Esophagus (tissue), 2 donors: ENCODE data around the gene HOXB9. TPM values are rescaled to one million over a fixed set of nuclear protein-coding genes. Genes with fewer than 3 reads are reported as not detected.
A peak's percentile ranks its signal among the peaks of the same experiment; 100 is the strongest.

Source experiments
- H3K27ac ChIP-seq, 2 donors: one replicate each; pipeline ENCODE4 v1.5.1; 2013; ENCODE audit warnings: low read depth in 2 of 2, mild to moderate bottlenecking in 2 of 2, inconsistent platforms in 1 of 2, low read length in 1 of 2, moderate library complexity in 1 of 2
- H3K27me3 ChIP-seq, 2 donors: one replicate each; pipeline ENCODE4 v1.6.1; 2013; ENCODE audit warnings: low read length in 2 of 2, control low read depth in 1 of 2, mild to moderate bottlenecking in 1 of 2; ENCODE audit not compliant: insufficient read depth in 2 of 2, control insufficient read depth in 1 of 2
- H3K36me3 ChIP-seq, 2 donors: one replicate each; pipeline ENCODE4 v1.6.1; 2013; ENCODE audit warnings: low read length in 1 of 2; ENCODE audit not compliant: control insufficient read depth in 2 of 2, insufficient read depth in 2 of 2
- H3K4me1 ChIP-seq, 2 donors: one replicate each; pipeline ENCODE4 v1.6.1; 2013; ENCODE audit warnings: low read length in 1 of 2; ENCODE audit not compliant: control insufficient read depth in 2 of 2, insufficient read depth in 2 of 2
- H3K4me3 ChIP-seq, 2 donors: one replicate each; pipeline ENCODE4 v1.5.1; 2013; ENCODE audit warnings: low read length in 2 of 2, mild to moderate bottlenecking in 2 of 2, low read depth in 1 of 2, moderate library complexity in 1 of 2
- H3K9me3 ChIP-seq, 2 donors: one replicate each; pipeline ENCODE4 v1.6.1; 2013; ENCODE audit warnings: mild to moderate bottlenecking in 2 of 2, low read depth in 1 of 2, low read length in 1 of 2, moderate library complexity in 1 of 2; ENCODE audit not compliant: control insufficient read depth in 2 of 2, insufficient read depth in 1 of 2
- WGBS, 2 donors: extraction: QIAGEN DNeasy Blood & Tissue Kit; methylation state at CpG; one replicate each; pipeline ENCODE4 v1.1.7; 2013; 5-methylcytosine and 5-hydroxymethylcytosine counted together
- polyA plus RNA-seq, 2 donors: library from polyadenylated mRNA; stranded (reverse); fragments of 200-250 nt; gene quantifications; one replicate each; pipeline ENCODE4 v1.2.3, GENCODE V29; 2013
- donor health status: healthy with polysubstance abuse.
- donor health status: Bipolar disorder and iron deficiency.

HOXB9 gene
- polyA plus RNA-seq, 2 donors = 0.02 TPM; not detected in 1

GRCh38 chr17:48598736-48599135 is 27.4 kb downstream of the HOXB9 start:
- Histone ChIP-seq H3K36me3 (no peaks in the 10 kb centered on the region), H3K4me1 (peaks cover 0 to 9% of the 10 kb centered on the region in 2 donors), H3K27me3 (peaks cover 0 to 18% of the 10 kb centered on the region in 2 donors), H3K27ac (no peak overlapping the region), H3K4me3 (no peak overlapping the region), H3K9me3 (no peaks in the 10 kb centered on the region)
- WGBS, 2 donors = 46 to 58% methylated on average over 7 of the region's 7 CpGs

- 2 to 3% methylated on average over 68 of the region's 68 CpGs for WGBS, 2 donors
- Histone ChIP-seq H3K27me3 (peaks cover 0 to 20% of the 10 kb centered on the region in 2 donors), H3K4me1 (peaks cover 0 to 14% of the 10 kb centered on the region in 2 donors)
These were observed 28.2 kb downstream of the HOXB9 start for GRCh38 chr17:48597778-48598631.

GRCh38 chr17:48597528-48597777 is 28.7 kb downstream of the HOXB9 start:
- peaks cover 0 to 21% of the 10 kb centered on the region in 2 donors for H3K27me3 ChIP-seq
- H3K9me3 ChIP-seq = no peaks in the 10 kb centered on the region
- peaks cover 0 to 14% of the 10 kb centered on the region in 2 donors for H3K4me1 ChIP-seq
- H3K27ac ChIP-seq = peak overlapping the region in 1 of 2 donors; percentile 15
- 2 to 3% methylated on average over 16 of the region's 16 CpGs for WGBS, 2 donors
- no peaks in the 10 kb centered on the region for H3K36me3 ChIP-seq
- peak overlapping the region; percentile 36 to 42 for H3K4me3 ChIP-seq

More at GRCh38 chr17:48597778-48598631, 28.2 kb downstream of the HOXB9 start:
- Histone ChIP-seq H3K27ac (peak overlapping the region in 1 of 2 donors; percentile 15), H3K4me3 (peak overlapping the region; percentile 36 to 42), H3K9me3 (no peaks in the 10 kb centered on the region), H3K36me3 (no peaks in the 10 kb centered on the region)

GRCh38 chr17:48596735-48597527 is 29.2 kb downstream of the HOXB9 start:
- Histone ChIP-seq H3K27me3 (peaks cover 0 to 24% of the 10 kb centered on the region in 2 donors), H3K36me3 (no peaks in the 10 kb centered on the region), H3K9me3 (no peaks in the 10 kb centered on the region), H3K27ac (no peak overlapping the region), H3K4me1 (peaks cover 0 to 14% of the 10 kb centered on the region in 2 donors), H3K4me3 (peak overlapping the region; percentile 36 to 42)
- 16 to 24% methylated on average over 25 to 26 of the region's 26 CpGs for WGBS, 2 donors

GRCh38 chr17:48596000-48596734 is 30.0 kb downstream of the HOXB9 start:
- no peaks in the 10 kb centered on the region for H3K36me3 ChIP-seq
- 20 to 30% methylated on average over 53 to 54 of the region's 54 CpGs for WGBS, 2 donors
- H3K4me1 ChIP-seq = peaks cover 0 to 14% of the 10 kb centered on the region in 2 donors
- no peaks in the 10 kb centered on the region for H3K9me3 ChIP-seq
- no peak overlapping the region for H3K4me3 ChIP-seq
- H3K27me3 ChIP-seq = peaks cover 0 to 20% of the 10 kb centered on the region in 2 donors
- H3K27ac ChIP-seq = no peak overlapping the region

GRCh38 chr17:48595278-48595999 is 30.7 kb downstream of the HOXB9 start:
- 51 to 77% methylated on average over 25 of the region's 25 CpGs for WGBS, 2 donors
- H3K9me3 ChIP-seq = no peaks in the 10 kb centered on the region
- H3K4me3 ChIP-seq = no peak overlapping the region
- H3K4me1 ChIP-seq = peaks cover 0 to 14% of the 10 kb centered on the region in 2 donors
- no peaks in the 10 kb centered on the region for H3K36me3 ChIP-seq
- H3K27me3 ChIP-seq = peaks cover 0 to 20% of the 10 kb centered on the region in 2 donors
- H3K27ac ChIP-seq = no peak overlapping the region

- no peaks in the 10 kb centered on the region for H3K9me3 ChIP-seq
- no peaks in the 10 kb centered on the region for H3K36me3 ChIP-seq
- WGBS, 2 donors = 54 to 75% methylated on average over 25 of the region's 25 CpGs
- H3K4me3 ChIP-seq = no peak overlapping the region
- H3K4me1 ChIP-seq = peaks cover 0 to 14% of the 10 kb centered on the region in 2 donors
- H3K27me3 ChIP-seq = peaks cover 0 to 18% of the 10 kb centered on the region in 2 donors
- no peak overlapping the region for H3K27ac ChIP-seq
These were observed 31.4 kb downstream of the HOXB9 start for GRCh38 chr17:48594538-48595277.

- H3K36me3 ChIP-seq = no peaks in the 10 kb centered on the region
- no peak overlapping the region for H3K27ac ChIP-seq
- peak overlapping the region in 1 of 2 donors; percentile 1 for H3K4me3 ChIP-seq
- 14 to 17% methylated on average over 37 of the region's 37 CpGs for WGBS, 2 donors
- peaks cover 0 to 18% of the 10 kb centered on the region in 2 donors for H3K27me3 ChIP-seq
- peaks cover 0 to 14% of the 10 kb centered on the region in 2 donors for H3K4me1 ChIP-seq
- H3K9me3 ChIP-seq = no peaks in the 10 kb centered on the region
These were observed 32.2 kb downstream of the HOXB9 start for GRCh38 chr17:48593840-48594537.
